AG04449 (cell line): ENCODE data around the gene HIPK3.

ENCODE experiments used
- CTCF ChIA-PET: fragments of 350-600 bp; formaldehyde crosslinking; extraction: SDS; loops from one replicate; lab custom pipeline; 2021; ENCODE audit warnings: antibody characterized with exemption; lab: Yijun Ruan, JAX
- POLR2A ChIA-PET: fragments of 400-600, 350-600 bp; formaldehyde crosslinking; extraction: SDS; loops from one replicate; lab custom pipeline; 2020; ENCODE audit warnings: antibody characterized with exemption, inconsistent platforms; lab: Yijun Ruan, JAX
- DNase-seq: peaks from one replicate; pipeline ENCODE4 v3.0.0-alpha.2; 2010; ENCODE audit warnings: low read depth, low spot score
- H3K4me3 ChIP-seq: 2 replicates; pipeline ENCODE4 v1.5.1; 2011; ENCODE audit warnings: low read depth, mild to moderate bottlenecking, control low read depth, low read length
- TF ChIP-seq, protein P1 (sequence below): IDR thresholded peaks from one replicate; pipeline ENCODE4 v1.5.1; 2011; ENCODE audit warnings: mild to moderate bottlenecking, moderate library complexity, low read length, control low read depth, inconsistent platforms; ENCODE audit not compliant: insufficient read depth; ENCODE audit errors: missing control alignments

The HIPK3 gene

DNA sequence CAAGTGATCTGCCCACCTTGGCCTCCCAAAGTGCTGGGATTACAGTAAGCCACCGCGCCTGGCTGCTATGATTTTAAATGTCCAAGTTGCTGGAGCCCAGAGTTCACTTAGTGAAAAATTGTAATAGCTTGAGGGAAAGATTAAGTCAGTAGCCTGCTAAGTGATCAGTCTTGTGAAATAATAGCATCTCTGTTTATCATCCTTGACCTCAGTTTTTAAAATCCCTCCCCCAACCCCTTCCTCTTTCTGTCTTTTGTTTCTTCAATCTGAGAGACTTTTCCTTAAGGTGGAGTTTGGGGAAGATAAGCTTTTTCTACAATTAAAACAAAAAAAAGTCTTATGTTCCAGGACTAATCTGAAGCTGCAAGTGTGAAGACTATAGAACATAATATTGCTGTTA is 6.4 kb downstream of the HIPK3 start:
- H3K4me3 ChIP-seq = no peak overlapping the region
- POLR2A ChIA-PET = no interaction called here
- CTCF ChIA-PET = interaction anchor here (1.2 to 1.3 kb wide), 2 partner anchors 66 to 424 kb away, joined by 3 read pairs; no protein-coding TSS in a partner anchor
- DNase-seq = no peak
- TF ChIP-seq, protein P1, sequence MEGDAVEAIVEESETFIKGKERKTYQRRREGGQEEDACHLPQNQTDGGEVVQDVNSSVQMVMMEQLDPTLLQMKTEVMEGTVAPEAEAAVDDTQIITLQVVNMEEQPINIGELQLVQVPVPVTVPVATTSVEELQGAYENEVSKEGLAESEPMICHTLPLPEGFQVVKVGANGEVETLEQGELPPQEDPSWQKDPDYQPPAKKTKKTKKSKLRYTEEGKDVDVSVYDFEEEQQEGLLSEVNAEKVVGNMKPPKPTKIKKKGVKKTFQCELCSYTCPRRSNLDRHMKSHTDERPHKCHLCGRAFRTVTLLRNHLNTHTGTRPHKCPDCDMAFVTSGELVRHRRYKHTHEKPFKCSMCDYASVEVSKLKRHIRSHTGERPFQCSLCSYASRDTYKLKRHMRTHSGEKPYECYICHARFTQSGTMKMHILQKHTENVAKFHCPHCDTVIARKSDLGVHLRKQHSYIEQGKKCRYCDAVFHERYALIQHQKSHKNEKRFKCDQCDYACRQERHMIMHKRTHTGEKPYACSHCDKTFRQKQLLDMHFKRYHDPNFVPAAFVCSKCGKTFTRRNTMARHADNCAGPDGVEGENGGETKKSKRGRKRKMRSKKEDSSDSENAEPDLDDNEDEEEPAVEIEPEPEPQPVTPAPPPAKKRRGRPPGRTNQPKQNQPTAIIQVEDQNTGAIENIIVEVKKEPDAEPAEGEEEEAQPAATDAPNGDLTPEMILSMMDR = no peak

DNA sequence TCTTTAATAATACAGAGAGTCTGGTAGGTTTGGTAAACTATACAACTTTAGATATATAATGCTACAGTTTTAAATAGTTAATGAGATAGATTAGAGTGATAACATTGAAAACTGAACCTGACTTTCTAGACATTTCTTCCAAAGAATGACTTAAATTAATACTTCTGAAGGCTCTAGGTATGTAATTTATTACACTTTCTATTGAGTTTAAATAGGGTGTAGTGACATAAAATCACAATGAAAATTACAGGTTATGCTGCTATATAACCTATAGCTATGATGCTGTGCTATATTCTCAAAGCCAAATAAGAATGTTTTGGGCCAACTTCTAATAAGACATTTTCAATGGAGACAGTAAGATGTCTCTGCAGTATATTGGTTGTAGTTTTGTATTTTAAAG is 7.7 kb downstream of the HIPK3 start:
- CTCF ChIA-PET = interaction anchor here (0.8 kb wide), 1 partner anchor 16 kb away, joined by 3 read pairs; no protein-coding TSS in a partner anchor

DNA sequence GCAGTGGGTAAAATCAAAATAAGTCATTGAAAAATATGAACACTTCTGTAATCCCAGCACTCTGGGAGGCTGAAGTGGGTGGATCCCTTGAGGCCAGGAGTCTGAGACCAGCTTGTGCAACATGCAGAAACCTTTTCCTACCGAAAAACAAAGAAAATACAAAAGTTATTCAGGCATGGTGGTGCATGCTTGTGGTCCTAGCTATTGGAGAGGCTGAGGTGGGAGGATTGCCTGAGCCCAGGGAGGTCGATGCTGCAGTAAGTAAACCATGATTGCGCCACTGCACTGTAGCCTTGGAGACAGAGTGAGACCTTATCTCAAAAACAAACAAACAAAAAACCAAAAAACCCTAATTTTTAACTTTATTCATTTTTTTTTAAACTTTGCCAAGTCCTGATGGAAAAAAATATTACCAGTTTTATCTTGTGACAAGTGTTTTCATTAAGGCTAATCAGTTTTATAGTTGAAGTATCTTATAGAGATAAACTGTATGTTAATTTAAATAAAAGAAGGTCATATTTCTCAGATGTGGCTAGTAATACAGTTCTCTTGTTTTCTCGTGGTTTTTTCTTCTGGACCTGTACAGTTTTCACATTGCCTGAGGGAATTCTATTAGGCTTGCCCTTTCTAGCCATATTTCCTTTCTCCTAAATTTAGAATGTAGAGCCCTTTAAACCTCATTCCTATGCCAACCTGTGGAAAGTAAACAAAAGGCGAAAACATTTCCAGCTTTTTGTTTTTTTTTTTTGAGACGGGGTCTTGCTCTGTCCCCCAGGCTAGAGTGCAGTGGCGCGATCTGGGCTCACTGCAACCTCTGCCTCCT is 9.4 kb downstream of the HIPK3 start:
- POLR2A ChIA-PET = no interaction called here
- CTCF ChIA-PET = no interaction called here

More for the DNA sequence above, 7.7 kb downstream of the HIPK3 start:
- POLR2A ChIA-PET = no interaction called here
- H3K4me3 ChIP-seq = no peak overlapping the region
- no peak for DNase-seq
- TF ChIP-seq, protein P1 = no peak

DNA sequence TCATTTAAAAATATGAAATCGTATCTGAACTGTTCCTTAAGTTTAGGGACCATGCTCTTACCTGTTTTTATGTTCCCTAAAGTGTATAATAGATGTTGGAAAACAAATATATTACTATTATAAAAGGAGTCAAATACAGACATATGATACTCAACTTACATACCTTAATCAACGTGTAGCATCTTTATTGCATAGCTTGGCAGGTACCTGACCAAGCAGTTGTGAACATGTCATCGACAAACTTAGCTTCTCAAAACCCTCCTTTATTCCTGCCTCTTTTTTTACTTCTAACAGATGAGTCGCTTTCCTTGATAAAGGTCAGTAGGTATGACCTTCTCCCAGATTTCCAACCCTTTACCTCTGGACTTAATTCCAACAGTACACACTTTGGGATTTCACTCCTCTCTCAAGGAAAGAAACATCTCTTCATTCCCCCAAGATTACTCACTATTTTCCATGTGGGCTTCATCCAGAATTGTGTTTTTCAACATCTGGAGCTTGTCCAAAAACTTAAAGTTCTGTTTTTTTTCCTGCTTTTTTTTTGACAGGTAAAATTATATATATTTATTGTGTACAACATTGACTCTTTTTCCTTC is 11.9 kb downstream of the HIPK3 start:
- no peak overlapping the region for H3K4me3 ChIP-seq
- DNase-seq = no peak
- CTCF ChIA-PET = interaction anchor here (0.6 to 2.1 kb wide), 5 partner anchors 9 to 103 kb away, joined by 3 to 5 read pairs (median 4); no protein-coding TSS in a partner anchor
- POLR2A ChIA-PET = no interaction called here
- TF ChIP-seq, protein P1 = no peak

More for the DNA sequence above, 9.4 kb downstream of the HIPK3 start:
- DNase-seq = no peak
- no peak overlapping the region for H3K4me3 ChIP-seq
- TF ChIP-seq, protein P1 = no peak

DNA sequence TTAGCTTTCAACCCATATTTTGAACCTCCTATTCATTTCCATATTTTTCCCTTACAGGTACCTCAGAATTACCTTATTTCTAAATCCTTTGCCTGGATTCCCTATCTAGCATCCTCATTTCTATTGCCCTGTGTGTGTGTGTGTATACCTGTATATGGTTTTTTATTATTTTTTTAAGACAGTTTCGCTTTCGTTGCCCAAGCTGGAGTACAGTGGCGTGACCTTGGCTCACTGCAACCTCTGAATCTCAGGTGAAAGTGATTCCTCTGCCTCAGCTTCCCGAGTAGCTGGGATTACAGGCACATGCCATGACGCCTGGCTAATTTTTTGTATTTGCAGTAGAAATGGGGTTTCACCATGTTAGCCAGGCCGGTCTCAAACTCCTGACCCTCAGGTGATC is 12.6 kb downstream of the HIPK3 start:
- ChIA-PET POLR2A (no interaction called here), CTCF (interaction anchor here (0.9 to 2.1 kb wide), 3 partner anchors 10 to 104 kb away, joined by 3 to 5 read pairs (median 4); no protein-coding TSS in a partner anchor)
- TF ChIP-seq, protein P1 = no peak
- no peak overlapping the region for H3K4me3 ChIP-seq
- no peak for DNase-seq

DNA sequence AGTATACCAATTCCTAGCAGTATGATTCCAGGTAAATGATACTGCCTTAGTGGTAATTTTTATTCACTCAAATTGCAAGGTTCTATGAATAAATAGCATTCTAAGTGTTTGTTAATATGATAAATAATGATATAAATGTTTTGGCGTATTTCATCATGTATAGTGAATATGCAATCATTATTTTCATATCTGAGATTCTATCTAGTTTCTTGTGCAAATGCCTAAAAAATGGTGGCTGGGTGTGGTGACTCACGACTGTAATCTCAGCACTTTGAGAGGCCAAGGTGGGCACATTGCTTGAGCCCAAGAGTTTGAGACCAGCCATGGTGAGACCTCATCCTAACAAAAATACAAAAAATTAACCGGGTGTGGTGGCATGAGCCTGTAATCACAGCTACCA is 13.9 kb downstream of the HIPK3 start:
- DNase-seq = no peak
- TF ChIP-seq, protein P1 = no peak
- POLR2A ChIA-PET = no interaction called here
- no peak overlapping the region for H3K4me3 ChIP-seq
- CTCF ChIA-PET = no interaction called here
